Ovary (tissue), 9 donors: ENCODE results near the gene DOP1B. TPM values are rescaled to one million over a fixed set of nuclear protein-coding genes. Genes with fewer than 3 reads are reported as not detected.

Source experiments
- DNase-seq, 5 donors: peaks; one replicate each; pipeline ENCODE4 v3.0.0-alpha.2; 2019 to 2020
- H3K27ac ChIP-seq, 2 donors: fragments of 200-600 bp; one replicate each; pipeline versions ENCODE4 v1.5.1 to v1.8.0; 2019 to 2022
- H3K27me3 ChIP-seq: fragments of 200-600 bp; one replicate; pipeline ENCODE4 v1.8.0; 2022
- H3K36me3 ChIP-seq: fragments of 200-600 bp; sonication (generic); one replicate; pipeline ENCODE4 v1.5.1; 2019
- H3K4me1 ChIP-seq: one replicate; pipeline ENCODE4 v1.8.1; 2013; ENCODE audit warnings: mild to moderate bottlenecking, moderate library complexity; ENCODE audit not compliant: insufficient read depth
- H3K4me3 ChIP-seq: fragments of 200-600 bp; sonication (generic); one replicate; pipeline ENCODE4 v1.5.1; 2017
- H3K9me3 ChIP-seq, 2 donors: fragments of 200-600 bp in 1 of 2; sonication (generic) in 1 of 2; one replicate each; pipeline versions ENCODE4 v1.5.1 to v1.8.1; 2013 to 2019; ENCODE audit warnings: mild to moderate bottlenecking in 1 of 2, moderate library complexity in 1 of 2
- EP300 ChIP-seq: sonication (generic); formaldehyde crosslinking; IDR thresholded peaks from one replicate; pipeline ENCODE4 v1.6.1; 2017; ENCODE audit warnings: antibody characterized with exemption
- POLR2A ChIP-seq: fragments of 450-650 bp; IDR thresholded peaks from one replicate; pipeline ENCODE4 v1.6.1; 2017; ENCODE audit warnings: antibody characterized with exemption, mild to moderate bottlenecking, moderate library complexity
- WGBS, 3 donors: extraction: QIAGEN DNeasy Blood & Tissue Kit in 1 of 3; methylation state at CpG; one replicate each; pipeline versions ENCODE4 v1.1.5 to v1.1.7; 2013 to 2017; 5-methylcytosine and 5-hydroxymethylcytosine counted together
- intact Hi-C, 4 donors: fragments of 100-400 bp; cut with DNase I; formaldehyde crosslinking; loops; one replicate each; pipeline versions ENCODE4 v1.11.0 to v1.15.1; 2022 to 2023
- polyA plus RNA-seq, 2 donors: library from polyadenylated mRNA; stranded (reverse); fragments of 200-250 nt in 1 of 2; fragments of 350-450 nt in 1 of 2; fragmentation: Illumina TruSeq in 1 of 2; extraction: RNeasy Lipid Tissue Mini Kit (QIAGEN cat#74804) in 1 of 2; gene quantifications; one replicate each; pipeline ENCODE4 v1.2.3, GENCODE V29; 2013 to 2014
- total RNA-seq, 7 donors: library from RNA; depleted of rRNA in 2 of 7; stranded (reverse); fragments of >200 nt in 2 of 7; fragmentation: NEBNext Ultra II Directional in 3 of 7; extraction: Animal tissue kit (Norgen Biotek cat#: 25700) in 3 of 7; gene quantifications; one replicate each; pipeline versions ENCODE4 v1.1.0 to v1.2.4, GENCODE V29; 2016 to 2023
- TF ChIP-seq, protein P1 (sequence below), 3 donors: fragments of 450-650 bp in 2 of 3; fragments of 200-600 bp in 1 of 3; IDR thresholded peaks; one replicate each; pipeline versions ENCODE4 v1.5.1 to v1.8.0; 2016 to 2022; ENCODE audit warnings: antibody characterized with exemption in 3 of 3, mild to moderate bottlenecking in 1 of 3
- donor health status: DM: no; HTN: no; CAD: no; lungs with moderate emphysema.
- donor health status: DM: no; HTN: no; CAD: no.
- donor health status: Bipolar disorder and iron deficiency.
- donor health status: DM: yes; HTN: yes; CAD: no.
- donor health status: DM: no; HTN: no; CAD: no.
- donor health status: DM: yes; HTN: yes; CAD: no.

DOP1B gene
- total and polyA plus RNA-seq, 9 donors: 2.3 to 12.5 (median 6.3) TPM

DNA sequence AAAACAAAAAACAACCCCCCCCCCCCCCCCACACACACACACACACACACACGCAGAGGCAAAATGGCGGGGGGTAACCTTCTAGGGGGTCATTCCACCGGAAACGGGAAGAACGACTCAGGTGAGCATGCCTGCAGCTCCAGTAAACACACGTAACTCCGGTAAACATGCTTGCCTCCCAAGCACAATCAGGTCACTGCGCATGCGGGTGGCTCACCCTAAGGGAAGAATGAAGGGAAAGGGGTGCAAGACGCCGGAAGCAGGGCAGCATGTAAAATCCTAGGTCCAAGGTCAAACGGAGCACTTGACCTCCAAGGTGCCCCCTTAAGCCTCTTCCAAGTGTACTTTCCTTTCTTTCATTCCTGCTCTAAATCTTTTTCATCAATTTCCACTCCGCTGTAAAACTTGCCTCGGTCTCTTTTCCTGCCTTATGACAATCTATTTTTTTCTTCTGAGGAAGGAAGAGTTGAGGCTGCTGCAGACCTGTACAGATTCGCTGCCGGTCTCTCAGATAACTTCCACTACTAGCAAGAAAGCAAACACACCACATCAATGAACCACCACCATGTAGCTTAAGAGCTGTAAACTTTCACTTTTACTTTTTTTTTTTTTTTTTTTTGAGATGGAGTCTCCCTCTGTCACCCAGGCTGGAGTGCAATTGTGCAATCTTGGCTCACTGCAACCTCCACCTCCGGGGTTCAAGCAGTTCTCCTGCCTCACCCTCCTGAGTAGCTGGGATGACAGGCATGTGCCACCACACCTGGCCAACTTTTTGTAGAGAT is 42.8 kb upstream of the DOP1B start:
- TF ChIP-seq EP300: no peak
- TF ChIP-seq POLR2A: no peak
- TF ChIP-seq, protein P1, sequence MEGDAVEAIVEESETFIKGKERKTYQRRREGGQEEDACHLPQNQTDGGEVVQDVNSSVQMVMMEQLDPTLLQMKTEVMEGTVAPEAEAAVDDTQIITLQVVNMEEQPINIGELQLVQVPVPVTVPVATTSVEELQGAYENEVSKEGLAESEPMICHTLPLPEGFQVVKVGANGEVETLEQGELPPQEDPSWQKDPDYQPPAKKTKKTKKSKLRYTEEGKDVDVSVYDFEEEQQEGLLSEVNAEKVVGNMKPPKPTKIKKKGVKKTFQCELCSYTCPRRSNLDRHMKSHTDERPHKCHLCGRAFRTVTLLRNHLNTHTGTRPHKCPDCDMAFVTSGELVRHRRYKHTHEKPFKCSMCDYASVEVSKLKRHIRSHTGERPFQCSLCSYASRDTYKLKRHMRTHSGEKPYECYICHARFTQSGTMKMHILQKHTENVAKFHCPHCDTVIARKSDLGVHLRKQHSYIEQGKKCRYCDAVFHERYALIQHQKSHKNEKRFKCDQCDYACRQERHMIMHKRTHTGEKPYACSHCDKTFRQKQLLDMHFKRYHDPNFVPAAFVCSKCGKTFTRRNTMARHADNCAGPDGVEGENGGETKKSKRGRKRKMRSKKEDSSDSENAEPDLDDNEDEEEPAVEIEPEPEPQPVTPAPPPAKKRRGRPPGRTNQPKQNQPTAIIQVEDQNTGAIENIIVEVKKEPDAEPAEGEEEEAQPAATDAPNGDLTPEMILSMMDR (IDR thresholded peaks at IDR 0.05): no peak
- no peak overlapping the region for H3K4me3 ChIP-seq
- no peak overlapping the region for H3K27ac ChIP-seq
- no peaks in the 10 kb centered on the region for H3K9me3 ChIP-seq
- no peaks in the 10 kb centered on the region for H3K4me1 ChIP-seq
- H3K27me3 ChIP-seq: no peaks in the 10 kb centered on the region
- 58 to 74% (median 68%) methylated on average over 17 of the region's 17 CpGs for WGBS, 3 donors
- intact Hi-C loops: loop anchor here in 1 of 4 donors (10.0 kb wide), 1 partner anchor 49 kb away; the partner anchor contains the start of gene SETD4
- DNase-seq: no peak
- H3K36me3 ChIP-seq: no peaks in the 10 kb centered on the region

DNA sequence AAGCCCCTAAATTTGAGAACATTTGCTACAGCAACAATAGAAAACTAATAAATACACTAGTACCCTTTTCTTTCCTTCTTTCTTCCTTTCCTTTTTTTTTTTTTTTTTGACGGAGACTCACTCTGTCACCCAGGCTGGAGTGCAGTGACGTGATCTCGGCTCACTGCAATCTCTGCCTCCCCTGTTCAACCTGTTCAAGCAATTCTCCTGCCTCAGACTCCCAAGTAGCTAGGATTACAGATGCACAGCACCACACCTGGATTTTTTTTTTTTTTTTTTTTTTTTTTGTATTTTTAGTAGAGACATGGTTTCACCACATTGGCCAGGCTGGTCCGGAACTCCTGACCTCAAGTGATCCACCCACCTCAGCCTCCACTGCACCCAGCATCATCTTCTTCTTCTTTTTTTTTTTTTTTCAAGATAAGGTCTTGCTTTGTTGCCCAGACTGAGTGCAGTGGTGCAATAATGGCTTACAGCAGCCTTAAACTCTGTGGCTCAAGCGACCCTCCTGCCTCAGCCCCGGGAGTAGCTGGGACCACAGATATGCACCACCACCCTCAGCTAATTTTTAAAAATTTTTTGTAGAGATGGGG is 41.4 kb upstream of the DOP1B start:
- Histone ChIP-seq H3K4me3 (no peak overlapping the region), H3K9me3 (no peaks in the 10 kb centered on the region), H3K36me3 (no peaks in the 10 kb centered on the region), H3K4me1 (no peaks in the 10 kb centered on the region), H3K27me3 (no peaks in the 10 kb centered on the region), H3K27ac (no peak overlapping the region)
- no peak for DNase-seq
- 84 to 90% (median 86%) methylated on average over 6 of the region's 6 CpGs for WGBS, 3 donors
- intact Hi-C loops: loop anchor here in 1 of 4 donors (10.0 kb wide), 1 partner anchor 50 kb away; the partner anchor contains the start of gene SETD4
- no peak for TF ChIP-seq EP300
- TF ChIP-seq POLR2A: no peak
- TF ChIP-seq, protein P1 (IDR thresholded peaks at IDR 0.05): no peak

DNA sequence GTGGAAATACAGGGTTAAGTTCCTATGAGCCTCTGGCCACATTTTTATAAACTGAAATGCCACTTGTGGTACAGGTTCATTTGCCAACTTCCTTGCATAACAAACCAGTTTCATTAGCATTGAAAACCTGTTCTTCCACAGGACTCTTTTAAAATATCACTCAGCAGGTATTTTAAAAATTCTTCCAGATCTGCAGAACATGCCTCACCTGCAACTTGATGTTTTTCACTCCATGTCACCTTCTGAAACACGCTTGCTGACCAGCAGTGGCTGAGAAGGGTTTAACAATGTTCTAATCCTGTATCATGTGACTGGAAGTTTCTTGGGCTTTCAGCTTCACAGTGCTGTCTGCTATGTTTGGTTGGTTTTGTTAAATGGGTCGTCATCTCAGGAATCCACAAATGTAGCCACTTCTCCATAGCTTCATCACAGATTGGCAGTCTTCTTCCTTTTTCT is 39.3 kb upstream of the DOP1B start:
- no peak for TF ChIP-seq POLR2A
- no peak for TF ChIP-seq EP300
- TF ChIP-seq, protein P1 (IDR thresholded peaks at IDR 0.05): no peak
- H3K27ac ChIP-seq: no peak overlapping the region
- DNase-seq: no peak
- no peaks in the 10 kb centered on the region for H3K4me1 ChIP-seq
- intact Hi-C loops: loop anchor here in 1 of 4 donors (10.0 kb wide), 1 partner anchor 53 kb away; the partner anchor contains the start of gene SETD4
- no peaks in the 10 kb centered on the region for H3K27me3 ChIP-seq
- no peaks in the 10 kb centered on the region for H3K9me3 ChIP-seq
- no peak overlapping the region for H3K4me3 ChIP-seq
- no peaks in the 10 kb centered on the region for H3K36me3 ChIP-seq
- WGBS, 3 donors: 86 to 91% (median 91%) methylated on average over 2 of the region's 2 CpGs

DNA sequence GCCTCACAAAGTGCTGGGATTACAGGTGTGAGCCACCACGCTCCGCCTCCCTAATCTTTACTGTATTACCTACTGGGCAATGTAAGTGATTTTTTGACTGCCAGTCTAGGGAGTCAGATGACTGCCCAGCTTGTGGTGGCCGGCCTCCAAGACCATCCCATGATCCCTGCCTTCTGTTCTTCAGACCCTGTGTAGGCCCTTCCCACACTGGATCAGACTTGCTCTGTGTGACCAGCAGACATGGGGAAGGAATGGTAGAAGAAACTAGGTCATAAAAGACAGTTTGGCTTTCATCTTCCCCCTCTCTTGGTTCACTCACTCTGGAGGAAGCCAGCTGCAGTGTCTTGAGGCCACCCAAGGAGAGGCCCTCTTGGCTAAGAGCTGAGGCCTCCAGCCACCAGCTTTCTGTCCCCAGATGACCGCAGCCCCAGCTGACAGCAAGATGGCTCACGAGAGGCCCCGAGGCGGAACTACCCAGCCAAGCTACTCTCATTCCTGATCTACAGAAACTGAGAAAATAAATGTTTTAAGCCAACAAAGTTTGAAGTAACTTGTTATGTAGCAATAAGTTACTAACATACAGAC is 36.2 kb upstream of the DOP1B start:
- TF ChIP-seq EP300: no peak
- TF ChIP-seq, protein P1 (IDR thresholded peaks at IDR 0.05): no peak
- no peaks in the 10 kb centered on the region for H3K9me3 ChIP-seq
- H3K27ac ChIP-seq: no peak overlapping the region
- WGBS, 3 donors: 69 to 79% (median 72%) methylated on average over 7 of the region's 7 CpGs
- no peak overlapping the region for H3K4me3 ChIP-seq
- H3K36me3 ChIP-seq: no peaks in the 10 kb centered on the region
- no peaks in the 10 kb centered on the region for H3K27me3 ChIP-seq
- DNase-seq: no peak
- H3K4me1 ChIP-seq: no peaks in the 10 kb centered on the region
- intact Hi-C loops: no loop called here
